ENCODE data around the gene ENPP1. TPM values are rescaled to one million over a fixed set of nuclear protein-coding genes. Genes with fewer than 3 reads are reported as not detected.

Gene ENPP1
- total RNA-seq, 1 experiment from 2014 or later = 29.7 TPM

- Mint-ChIP-seq H3K36me3 (peaks cover 77% of the 10 kb centered on the region), H3K4me3 (no peak overlapping the region), H3K4me1 (peaks cover 27% of the 10 kb centered on the region), H3K9me3 (peaks cover 77% of the 10 kb centered on the region), H3K27me3 (ENCODE audit: low read depth) (peaks cover 5% of the 10 kb centered on the region; the same call in 1 of the 2 replicates), H3K27ac (no peak overlapping the region)
- peak; percentile 19 for ATAC-seq
- DNase-seq (ENCODE audit: low spot score) = no peak
- CTCF ChIA-PET = interaction anchor here (0.5 to 1.0 kb wide), 2 partner anchors 9 to 25 kb away, joined by 3 read pairs; no protein-coding TSS in a partner anchor
- POLR2A ChIA-PET = interaction anchor here (0.5 to 1.1 kb wide), 2 partner anchors 25 to 138 kb away, joined by 3 to 4 read pairs; no protein-coding TSS in a partner anchor
- TF ChIP-seq, protein P1, sequence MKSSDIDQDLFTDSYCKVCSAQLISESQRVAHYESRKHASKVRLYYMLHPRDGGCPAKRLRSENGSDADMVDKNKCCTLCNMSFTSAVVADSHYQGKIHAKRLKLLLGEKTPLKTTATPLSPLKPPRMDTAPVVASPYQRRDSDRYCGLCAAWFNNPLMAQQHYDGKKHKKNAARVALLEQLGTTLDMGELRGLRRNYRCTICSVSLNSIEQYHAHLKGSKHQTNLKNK (CRISPR knock-in tag; IDR thresholded peaks at IDR 0.05) = no peak
- TF ChIP-seq ZBTB21 (CRISPR knock-in tag; IDR thresholded peaks at IDR 0.05; ENCODE audit: borderline replicate concordance) (no peak), NFYB (CRISPR knock-in tag; conservative IDR thresholded peaks at IDR 0.05; ENCODE audit: low read depth) (0 out of 2 replicates have a peak, but pooled peaks have one; percentile 7), TEAD4 (CRISPR knock-in tag; IDR thresholded peaks at IDR 0.05) (0 out of 2 replicates have a peak, but pooled peaks have one; percentile 14), ZNF138 (CRISPR knock-in tag; conservative IDR thresholded peaks at IDR 0.05) (peak; percentile 70; the same call in 1 of the 2 replicates), ATF2 (CRISPR knock-in tag; IDR thresholded peaks at IDR 0.05; ENCODE audit: borderline replicate concordance, low read depth) (no peak), SMAD3 (CRISPR knock-in tag; IDR thresholded peaks at IDR 0.05; ENCODE audit: borderline replicate concordance) (0 out of 2 replicates have a peak, but pooled peaks have one; percentile 27), NR3C1 (CRISPR knock-in tag; conservative IDR thresholded peaks at IDR 0.05; ENCODE audit: low read depth) (peak; percentile 78; the same call in 1 of the 2 replicates), ZNF232 (CRISPR knock-in tag; IDR thresholded peaks at IDR 0.05) (0 out of 2 replicates have a peak, but pooled peaks have one; percentile 39), FOXP1 (CRISPR knock-in tag; IDR thresholded peaks at IDR 0.05; ENCODE audit: borderline replicate concordance) (no peak), NR1H2 (CRISPR knock-in tag; IDR thresholded peaks at IDR 0.05) (no peak), ZNF281 (CRISPR knock-in tag; IDR thresholded peaks at IDR 0.05) (no peak), NR2C2 (CRISPR knock-in tag; IDR thresholded peaks at IDR 0.05) (0 out of 2 replicates have a peak, but pooled peaks have one; percentile 41), SMAD4 (CRISPR knock-in tag; IDR thresholded peaks at IDR 0.05) (peak; percentile 14; the same call in 1 of the 2 replicates), USF2 (CRISPR knock-in tag; IDR thresholded peaks at IDR 0.05) (no peak), ZNF219 (CRISPR knock-in tag; IDR thresholded peaks at IDR 0.05; ENCODE audit: borderline replicate concordance) (peak; percentile 37; the same call in 1 of the 2 replicates), AFF4 (CRISPR knock-in tag; IDR thresholded peaks at IDR 0.05; ENCODE audit: borderline replicate concordance) (peak; percentile 67; the same call in 1 of the 2 replicates), RORB (CRISPR knock-in tag; IDR thresholded peaks at IDR 0.05) (no peak)
- TF ChIP-seq, protein P2, sequence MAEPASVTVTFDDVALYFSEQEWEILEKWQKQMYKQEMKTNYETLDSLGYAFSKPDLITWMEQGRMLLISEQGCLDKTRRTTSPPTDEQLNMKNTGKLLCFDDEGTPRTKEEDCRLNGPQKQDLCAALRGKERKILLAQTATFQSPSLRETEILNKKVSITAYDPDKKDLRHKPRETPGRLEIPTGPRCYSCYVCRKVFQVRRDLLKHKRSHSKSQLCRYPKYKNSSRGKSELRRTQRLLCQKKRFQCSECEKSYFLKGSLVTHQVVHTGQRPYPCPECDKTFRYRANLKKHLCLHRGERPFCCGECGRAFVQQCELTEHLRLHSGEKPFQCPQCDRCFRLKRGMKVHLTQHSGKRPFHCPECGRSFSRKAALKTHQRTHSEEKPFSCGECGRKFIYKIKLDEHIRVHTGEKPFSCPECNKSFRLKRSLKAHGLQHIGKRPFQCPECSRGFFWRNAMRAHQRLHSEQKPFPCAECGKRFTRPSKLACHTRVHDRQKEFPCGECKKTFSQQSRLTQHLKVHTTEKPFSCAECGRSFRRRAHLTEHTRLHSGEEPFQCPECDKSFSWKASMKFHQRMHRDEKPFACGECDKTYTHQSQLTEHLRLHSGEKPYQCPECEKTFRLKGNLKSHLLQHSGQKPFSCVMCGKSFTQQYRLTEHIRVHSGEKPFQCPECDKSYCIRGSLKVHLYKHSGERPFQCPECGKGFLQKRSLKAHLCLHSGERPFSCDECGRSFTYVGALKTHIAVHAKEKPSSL (CRISPR knock-in tag; conservative IDR thresholded peaks at IDR 0.05) = 0 out of 2 replicates have a peak, but pooled peaks have one; percentile 4
- TF ChIP-seq, protein P3, sequence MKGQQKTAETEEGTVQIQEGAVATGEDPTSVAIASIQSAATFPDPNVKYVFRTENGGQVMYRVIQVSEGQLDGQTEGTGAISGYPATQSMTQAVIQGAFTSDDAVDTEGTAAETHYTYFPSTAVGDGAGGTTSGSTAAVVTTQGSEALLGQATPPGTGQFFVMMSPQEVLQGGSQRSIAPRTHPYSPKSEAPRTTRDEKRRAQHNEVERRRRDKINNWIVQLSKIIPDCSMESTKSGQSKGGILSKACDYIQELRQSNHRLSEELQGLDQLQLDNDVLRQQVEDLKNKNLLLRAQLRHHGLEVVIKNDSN (CRISPR knock-in tag; IDR thresholded peaks at IDR 0.05) = peak; percentile 31; the same call in 1 of the 2 replicates
- TF ChIP-seq, protein P4, sequence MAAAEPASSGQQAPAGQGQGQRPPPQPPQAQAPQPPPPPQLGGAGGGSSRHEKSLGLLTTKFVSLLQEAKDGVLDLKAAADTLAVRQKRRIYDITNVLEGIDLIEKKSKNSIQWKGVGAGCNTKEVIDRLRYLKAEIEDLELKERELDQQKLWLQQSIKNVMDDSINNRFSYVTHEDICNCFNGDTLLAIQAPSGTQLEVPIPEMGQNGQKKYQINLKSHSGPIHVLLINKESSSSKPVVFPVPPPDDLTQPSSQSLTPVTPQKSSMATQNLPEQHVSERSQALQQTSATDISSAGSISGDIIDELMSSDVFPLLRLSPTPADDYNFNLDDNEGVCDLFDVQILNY (CRISPR knock-in tag; IDR thresholded peaks at IDR 0.05) = no peak
- TF ChIP-seq, protein P5, sequence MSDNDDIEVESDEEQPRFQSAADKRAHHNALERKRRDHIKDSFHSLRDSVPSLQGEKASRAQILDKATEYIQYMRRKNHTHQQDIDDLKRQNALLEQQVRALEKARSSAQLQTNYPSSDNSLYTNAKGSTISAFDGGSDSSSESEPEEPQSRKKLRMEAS (CRISPR knock-in tag; IDR thresholded peaks at IDR 0.05) = peak; percentile 48; the same call in 1 of the 2 replicates
These were observed 111.0 kb downstream of the ENPP1 start for GRCh38 chr6:131918650-131919355.

Measured in WTC11 (cell line).